ENCODE results near the gene SDK2. TPM values are rescaled to one million over a fixed set of nuclear protein-coding genes. Genes with fewer than 3 reads are reported as not detected.

Gene SDK2
- total RNA-seq, 1 donor from 2014 or later = 1.4 TPM

GRCh38 chr17:73393381-73393780 lies 250.9 kb downstream of the SDK2 start:
- no peak for ATAC-seq
- intact Hi-C loops (cut with DNase I) = no loop called here
- Histone ChIP-seq H3K27me3 (ENCODE audit: low read depth) (no peaks in the 10 kb centered on the region), H3K4me1 (no peaks in the 10 kb centered on the region), H3K4me3 (no peak overlapping the region), H3K27ac (no peak overlapping the region), H3K9me3 (no peaks in the 10 kb centered on the region), H3K36me3 (no peaks in the 10 kb centered on the region)
- no peak for TF ChIP-seq CTCF (IDR thresholded peaks at IDR 0.05)
- peak; percentile 39 for DNase-seq

- ATAC-seq = no peak
- DNase-seq = peak; percentile 29
- H3K9me3 ChIP-seq = no peaks in the 10 kb centered on the region
- no peak overlapping the region for H3K4me3 ChIP-seq
- H3K27me3 ChIP-seq (ENCODE audit: low read depth) = no peaks in the 10 kb centered on the region
- H3K4me1 ChIP-seq = no peaks in the 10 kb centered on the region
- H3K27ac ChIP-seq = no peak overlapping the region
- H3K36me3 ChIP-seq = no peaks in the 10 kb centered on the region
- TF ChIP-seq CTCF (IDR thresholded peaks at IDR 0.05) = no peak
- intact Hi-C loops (cut with DNase I) = no loop called here
Observed at GRCh38 chr17:73391331-73392265, 252.6 kb downstream of the SDK2 start.

DNA sequence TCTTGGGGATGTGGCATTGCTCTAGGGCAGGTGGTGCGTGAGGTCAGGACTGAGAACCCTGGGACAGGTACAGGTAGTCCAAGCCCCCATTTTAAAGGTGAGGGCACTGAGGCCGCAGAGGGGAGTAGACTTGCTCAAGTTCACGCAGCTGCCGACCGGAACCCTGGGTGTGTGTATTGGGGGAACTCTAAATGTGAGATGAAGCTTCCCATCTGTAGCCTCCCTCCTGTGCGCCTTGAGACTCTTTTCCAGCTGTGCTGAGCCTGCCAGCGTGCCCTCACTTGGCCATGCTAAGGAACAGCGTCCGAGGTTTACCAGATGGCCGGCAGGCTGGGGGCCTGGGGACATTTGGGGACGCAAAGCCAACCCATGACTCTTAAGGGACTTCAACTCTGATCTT lies 253.4 kb downstream of the SDK2 start:
- no peaks in the 10 kb centered on the region for H3K9me3 ChIP-seq
- intact Hi-C loops (cut with DNase I) = no loop called here
- H3K4me3 ChIP-seq = no peak overlapping the region
- TF ChIP-seq CTCF (IDR thresholded peaks at IDR 0.05) = no peak
- no peaks in the 10 kb centered on the region for H3K27me3 ChIP-seq (ENCODE audit: low read depth)
- no peaks in the 10 kb centered on the region for H3K36me3 ChIP-seq
- no peak overlapping the region for H3K27ac ChIP-seq
- ATAC-seq (no peak), DNase-seq (no peak)
- H3K4me1 ChIP-seq = no peaks in the 10 kb centered on the region

DNA sequence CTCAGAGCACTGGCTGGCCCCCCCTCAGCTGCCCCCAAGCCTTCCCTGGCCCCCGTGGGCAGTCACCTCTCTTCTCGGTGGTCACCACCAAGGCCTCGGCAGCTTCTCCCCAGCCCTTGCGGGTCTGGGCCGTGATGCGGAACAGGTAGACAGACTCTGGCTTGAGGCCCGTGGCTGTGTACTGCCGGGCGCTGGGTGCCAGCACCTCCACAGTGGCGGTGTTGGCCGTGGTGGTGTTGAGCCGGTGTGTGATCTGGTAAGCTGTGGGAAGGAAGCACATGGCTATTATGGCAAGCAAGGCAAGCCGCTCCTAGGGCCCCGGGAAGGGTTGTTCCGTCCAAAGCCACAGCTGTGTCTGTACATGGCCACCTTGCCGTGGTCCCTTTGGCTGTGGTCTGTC lies 254.0 kb downstream of the SDK2 start:
- intact Hi-C loops (cut with DNase I) = no loop called here
- Histone ChIP-seq H3K4me3 (no peak overlapping the region), H3K9me3 (no peaks in the 10 kb centered on the region), H3K27me3 (ENCODE audit: low read depth) (peaks cover 4% of the 10 kb centered on the region), H3K36me3 (no peaks in the 10 kb centered on the region), H3K4me1 (no peaks in the 10 kb centered on the region), H3K27ac (no peak overlapping the region)
- no peak for ATAC-seq
- peak; percentile 40 for DNase-seq
- TF ChIP-seq CTCF (IDR thresholded peaks at IDR 0.05) = no peak

GRCh38 chr17:73389411-73389810 lies 254.8 kb downstream of the SDK2 start:
- DNase-seq = peak; percentile 11
- Histone ChIP-seq H3K9me3 (no peaks in the 10 kb centered on the region), H3K36me3 (no peaks in the 10 kb centered on the region), H3K27ac (no peak overlapping the region), H3K4me3 (no peak overlapping the region), H3K4me1 (no peaks in the 10 kb centered on the region), H3K27me3 (ENCODE audit: low read depth) (peaks cover 4% of the 10 kb centered on the region)
- no peak for ATAC-seq
- TF ChIP-seq CTCF (IDR thresholded peaks at IDR 0.05) = no peak
- intact Hi-C loops (cut with DNase I) = no loop called here
